ENCODE results near the gene UGT8.

Gene UGT8

GRCh38 chr4:114701491-114701890, 102.9 kb downstream of the UGT8 start:
- H3K4me3 ChIP-seq (ENCODE audit: low read depth, low read length) = no peak overlapping the region
- no peak for DNase-seq (ENCODE audit: low read depth)
- no peak for TF ChIP-seq CTCF (IDR thresholded peaks at IDR 0.05; ENCODE audit: low read depth, low read length, missing control alignments)
- in situ Hi-C loops (cut with HindIII; ENCODE audit: low sequenced_read_pairs) = no loop called here

GRCh38 chr4:114717432-114717831, 118.8 kb downstream of the UGT8 start:
- H3K4me3 ChIP-seq (ENCODE audit: low read depth, low read length) = no peak overlapping the region
- no peak for TF ChIP-seq CTCF (IDR thresholded peaks at IDR 0.05; ENCODE audit: low read depth, low read length, missing control alignments)
- DNase-seq (ENCODE audit: low read depth) = no peak
- in situ Hi-C loops (cut with HindIII; ENCODE audit: low sequenced_read_pairs) = no loop called here

- H3K4me3 ChIP-seq (ENCODE audit: low read depth, low read length) = no peak overlapping the region
- in situ Hi-C loops (cut with HindIII; ENCODE audit: low sequenced_read_pairs) = no loop called here
- no peak for TF ChIP-seq CTCF (IDR thresholded peaks at IDR 0.05; ENCODE audit: low read depth, low read length, missing control alignments)
- DNase-seq (ENCODE audit: low read depth) = no peak
These were observed 126.5 kb downstream of the UGT8 start for GRCh38 chr4:114725066-114725465.

- in situ Hi-C loops (cut with HindIII; ENCODE audit: low sequenced_read_pairs) = no loop called here
- DNase-seq (ENCODE audit: low read depth) = no peak
- TF ChIP-seq CTCF (IDR thresholded peaks at IDR 0.05; ENCODE audit: low read depth, low read length, missing control alignments) = no peak
These were observed 128.9 kb downstream of the UGT8 start for GRCh38 chr4:114727461-114727860.

More at GRCh38 chr4:114727461-114727860, 128.9 kb downstream of the UGT8 start:
- no peak overlapping the region for H3K4me3 ChIP-seq (ENCODE audit: low read depth, low read length)

Data from astrocyte of the cerebellum (primary cell).